Measurements from ENCODE around the gene PPP1R7.

- TF ChIP-seq POLR2AphosphoS5 (IDR thresholded peaks at IDR 0.05) = no peak
- TF ChIP-seq, protein P1, sequence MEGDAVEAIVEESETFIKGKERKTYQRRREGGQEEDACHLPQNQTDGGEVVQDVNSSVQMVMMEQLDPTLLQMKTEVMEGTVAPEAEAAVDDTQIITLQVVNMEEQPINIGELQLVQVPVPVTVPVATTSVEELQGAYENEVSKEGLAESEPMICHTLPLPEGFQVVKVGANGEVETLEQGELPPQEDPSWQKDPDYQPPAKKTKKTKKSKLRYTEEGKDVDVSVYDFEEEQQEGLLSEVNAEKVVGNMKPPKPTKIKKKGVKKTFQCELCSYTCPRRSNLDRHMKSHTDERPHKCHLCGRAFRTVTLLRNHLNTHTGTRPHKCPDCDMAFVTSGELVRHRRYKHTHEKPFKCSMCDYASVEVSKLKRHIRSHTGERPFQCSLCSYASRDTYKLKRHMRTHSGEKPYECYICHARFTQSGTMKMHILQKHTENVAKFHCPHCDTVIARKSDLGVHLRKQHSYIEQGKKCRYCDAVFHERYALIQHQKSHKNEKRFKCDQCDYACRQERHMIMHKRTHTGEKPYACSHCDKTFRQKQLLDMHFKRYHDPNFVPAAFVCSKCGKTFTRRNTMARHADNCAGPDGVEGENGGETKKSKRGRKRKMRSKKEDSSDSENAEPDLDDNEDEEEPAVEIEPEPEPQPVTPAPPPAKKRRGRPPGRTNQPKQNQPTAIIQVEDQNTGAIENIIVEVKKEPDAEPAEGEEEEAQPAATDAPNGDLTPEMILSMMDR (IDR thresholded peaks at IDR 0.05) = no peak
- TF ChIP-seq POLR2A (IDR thresholded peaks at IDR 0.05) = no peak
- TF ChIP-seq EP300 (IDR thresholded peaks at IDR 0.05) = no peak
Measured at GRCh38 chr2:241207641-241208040, 57.4 kb downstream of the PPP1R7 start.
